Esophagus mucosa (tissue), 1 donor: Measurements from ENCODE around the gene SP2. TPM values are rescaled to one million over a fixed set of nuclear protein-coding genes. Genes with fewer than 3 reads are reported as not detected.

ENCODE experiments used
- ATAC-seq: fragments of 200-7000 bp; cut with Tn5 transposase; one replicate; pipeline ENCODE4 v1.9.1; 2020
- total RNA-seq: library from RNA; stranded (reverse); gene quantifications from one replicate; pipeline ENCODE4 v1.2.4, GENCODE V29; 2023
- donor health status: DM: yes; HTN: yes; CAD: no.

Gene SP2
- total RNA-seq, 1 donor from 2014 or later = 12.7 TPM

DNA sequence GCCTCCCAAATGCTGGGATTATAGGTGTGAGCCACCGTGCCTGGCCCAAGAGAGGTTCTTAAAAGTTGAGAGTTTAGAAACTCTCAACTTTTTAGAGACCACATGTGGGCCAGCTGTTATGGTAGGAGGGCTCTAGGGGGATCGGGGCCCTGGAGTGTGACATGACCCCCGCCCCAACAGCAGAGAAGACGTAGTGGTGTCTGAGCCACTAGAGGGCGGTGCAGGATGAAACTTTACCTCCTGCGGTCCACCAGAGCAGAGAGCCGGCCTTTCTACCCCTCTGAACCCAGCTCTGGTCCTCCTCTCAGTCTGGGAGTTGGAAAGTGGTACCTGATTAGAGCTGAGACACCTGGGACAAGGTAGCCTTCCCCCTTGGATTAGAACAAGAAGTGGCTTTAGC lies 82.3 kb downstream of the SP2 start:
- ATAC-seq = peak; percentile 62

Other genes starting within 250 kb of the SP2 start
- gene KPNB1, start 246.3 kb upstream of the SP2 start, total RNA-seq = 232 TPM
- gene TBKBP1, start 202.1 kb upstream of the SP2 start, total RNA-seq = 3.1 TPM
- gene TBX21, start 163.0 kb upstream of the SP2 start, total RNA-seq = not detected
- gene OSBPL7, start 74.4 kb upstream of the SP2 start, total RNA-seq = 1.8 TPM
- 26.7 TPM for gene MRPL10, start 64.7 kb upstream of the SP2 start, total RNA-seq
- gene LRRC46, start 64.6 kb upstream of the SP2 start, total RNA-seq = 0.28 TPM
- 21.2 TPM for gene SCRN2, start 55.0 kb upstream of the SP2 start, total RNA-seq
- 5.9 TPM for gene SP6, start 45.1 kb upstream of the SP2 start, total RNA-seq
- gene PNPO, start 45.3 kb downstream of the SP2 start, total RNA-seq = 33.3 TPM
- 11.0 TPM for gene PRR15L, start 61.6 kb downstream of the SP2 start, total RNA-seq
- gene CDK5RAP3, start 74.9 kb downstream of the SP2 start, total RNA-seq = 73.4 TPM
- gene COPZ2, start 141.6 kb downstream of the SP2 start, total RNA-seq = 17.3 TPM
- gene NFE2L1, start 152.1 kb downstream of the SP2 start, total RNA-seq = 90.4 TPM
- 29.2 TPM for gene CBX1, start 205.2 kb downstream of the SP2 start, total RNA-seq
- gene SNX11, start 211.5 kb downstream of the SP2 start, total RNA-seq = 17.4 TPM